Heart right ventricle (tissue), 16 donors: ENCODE results near the gene ZNF831. TPM values are rescaled to one million over a fixed set of nuclear protein-coding genes. Genes with fewer than 3 reads are reported as not detected.

Experiments
- ATAC-seq, 8 donors: fragments of 200-7000 bp; cut with Tn5 transposase; one replicate each; pipeline ENCODE4 v1.9.1; 2020; ENCODE audit warnings: mild to moderate bottlenecking in 8 of 8, moderate library complexity in 8 of 8, moderate number of reproducible peaks in 1 of 8
- DNase-seq, 2 donors: peaks; one replicate each; pipeline ENCODE4 v3.0.0-alpha.2; 2020
- H3K27ac ChIP-seq, 10 donors: fragments of 200-600 bp; sonication (generic) in 2 of 10; one replicate each; pipeline versions ENCODE4 v1.5.0 to v1.8.0; 2020 to 2022; ENCODE audit warnings: mild to moderate bottlenecking in 3 of 10
- H3K27me3 ChIP-seq, 7 donors: fragments of 200-600 bp; one replicate each; pipeline ENCODE4 v1.8.0; 2021 to 2022; ENCODE audit warnings: mild to moderate bottlenecking in 2 of 7
- H3K36me3 ChIP-seq, 9 donors: fragments of 200-600 bp; sonication (generic) in 1 of 9; one replicate each; pipeline versions ENCODE4 v1.5.0 to v1.8.0; 2020 to 2022; ENCODE audit warnings: mild to moderate bottlenecking in 2 of 9
- H3K4me1 ChIP-seq, 9 donors: fragments of 200-600 bp; sonication (generic) in 1 of 9; one replicate each; pipeline versions ENCODE4 v1.5.0 to v1.8.0; 2020 to 2022; ENCODE audit warnings: mild to moderate bottlenecking in 4 of 9
- H3K4me3 ChIP-seq, 10 donors: fragments of 200-600 bp; sonication (generic) in 2 of 10; one replicate each; pipeline versions ENCODE4 v1.5.0 to v1.8.0; 2020 to 2022; ENCODE audit warnings: mild to moderate bottlenecking in 7 of 10, moderate library complexity in 2 of 10
- H3K9me3 ChIP-seq, 11 donors: fragments of 200-600 bp in 10 of 11; sonication (generic) in 2 of 11; one replicate each; pipeline versions ENCODE4 v1.5.0 to v1.8.0; 2013 to 2022; ENCODE audit warnings: mild to moderate bottlenecking in 2 of 11, control low read depth in 1 of 11, moderate library complexity in 1 of 11
- WGBS, 2 donors: extraction: QIAGEN DNeasy Blood & Tissue Kit; methylation state at CpG; one replicate each; pipeline ENCODE4 v1.1.7; 2013; ENCODE audit warnings: inconsistent platforms in 1 of 2; 5-methylcytosine and 5-hydroxymethylcytosine counted together
- intact Hi-C, 10 donors: fragments of 100-400 bp; cut with DNase I; formaldehyde crosslinking; loops; one replicate each; pipeline versions ENCODE4 v1.11.1 to v1.14.2; 2022
- polyA plus RNA-seq, 2 donors: library from polyadenylated mRNA; stranded (reverse); fragments of 200-250 nt; gene quantifications; one replicate each; pipeline ENCODE4 v1.2.3, GENCODE V29; 2013
- total RNA-seq, 10 donors: library from RNA; stranded (reverse); fragmentation: NEBNext Ultra II Directional in 3 of 10; extraction: Animal tissue kit (Norgen Biotek cat#: 25700) in 3 of 10; gene quantifications; one replicate each; pipeline versions ENCODE4 v1.2.1 to v1.2.4, GENCODE V29; 2021 to 2023
- TF ChIP-seq, protein P1 (sequence below), 9 donors: fragments of 200-600 bp; sonication (generic) in 2 of 9; IDR thresholded peaks; one replicate each; pipeline versions ENCODE4 v1.5.0 to v1.8.0; 2021 to 2022; ENCODE audit warnings: antibody characterized with exemption in 9 of 9, mild to moderate bottlenecking in 5 of 9, moderate library complexity in 1 of 9
- donor health status: Arrhythmogenic right ventricular cardiomyopathy.
- donor health status: ischemic (EF 13 %, LVEDD 7.1; RV severe dilation, severe dysfunction).
- donor health status: healthy with polysubstance abuse.
- donor health status: DM: no; HTN: yes; CAD: no.
- donor health status: DM: no; HTN: no; CAD: no.
- donor health status: ischemic (EF 25% LVEDD 6.9; RV normal size, moderate dysfunction).
- donor health status: ischemic (EF 25% LVEDD 5.7; RV mildly dilated, moderate dysfunction).
- donor health status: healthy.
- donor health status: DM: yes; HTN: yes; CAD: no.
- donor health status: Ischemic cardiomyopathy.
- donor health status: ischemic (EF 35%, LVEDD 5.7; RV mildly dilated, moderate dysfunction).
- donor health status: nonischemic (EF 11% LVEDD 7.7; RV severe dilation, severe dysfunction).
- donor health status: DM: yes; HTN: yes; CAD: no.
- donor health status: PGD.
- donor health status: ischemic (EF 29% LVEDD 5.4; RV normal size, mild dysfunction).
- donor health status: nonischemic (EF 23%, LVEDD 6.1; RV moderate dilation, normal function).

Gene ZNF831
- total and polyA plus RNA-seq, 12 donors: 0.01 to 0.72 (median 0.11) TPM; not detected in 1

DNA sequence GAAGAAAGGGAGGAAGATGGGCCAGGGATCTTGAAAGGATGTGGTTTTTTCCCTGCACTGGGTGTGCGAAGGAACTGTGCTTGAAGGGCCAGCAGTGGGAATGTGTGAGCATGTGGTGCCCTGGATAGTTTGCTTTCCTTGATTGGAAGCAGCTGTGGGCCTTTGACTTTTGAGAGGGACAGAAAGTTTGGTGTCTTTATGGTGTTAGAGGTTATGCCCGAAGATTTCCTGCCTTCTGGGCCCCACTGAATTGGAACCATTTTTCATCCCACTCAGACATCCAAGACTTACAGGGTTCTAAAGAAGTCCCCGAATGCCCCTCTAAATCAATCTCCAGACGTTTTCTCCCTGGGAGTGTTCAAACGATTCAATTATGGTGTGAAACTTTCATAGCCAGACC is 113.3 kb downstream of the ZNF831 start:
- Histone ChIP-seq H3K27ac (no peak overlapping the region), H3K9me3 (no peaks in the 10 kb centered on the region), H3K4me3 (no peak overlapping the region), H3K36me3 (no peaks in the 10 kb centered on the region), H3K27me3 (peaks cover 0 to 65% (median 38%) of the 10 kb centered on the region in 7 donors), H3K4me1 (no peaks in the 10 kb centered on the region)
- intact Hi-C loops: no loop called here
- TF ChIP-seq, protein P1, sequence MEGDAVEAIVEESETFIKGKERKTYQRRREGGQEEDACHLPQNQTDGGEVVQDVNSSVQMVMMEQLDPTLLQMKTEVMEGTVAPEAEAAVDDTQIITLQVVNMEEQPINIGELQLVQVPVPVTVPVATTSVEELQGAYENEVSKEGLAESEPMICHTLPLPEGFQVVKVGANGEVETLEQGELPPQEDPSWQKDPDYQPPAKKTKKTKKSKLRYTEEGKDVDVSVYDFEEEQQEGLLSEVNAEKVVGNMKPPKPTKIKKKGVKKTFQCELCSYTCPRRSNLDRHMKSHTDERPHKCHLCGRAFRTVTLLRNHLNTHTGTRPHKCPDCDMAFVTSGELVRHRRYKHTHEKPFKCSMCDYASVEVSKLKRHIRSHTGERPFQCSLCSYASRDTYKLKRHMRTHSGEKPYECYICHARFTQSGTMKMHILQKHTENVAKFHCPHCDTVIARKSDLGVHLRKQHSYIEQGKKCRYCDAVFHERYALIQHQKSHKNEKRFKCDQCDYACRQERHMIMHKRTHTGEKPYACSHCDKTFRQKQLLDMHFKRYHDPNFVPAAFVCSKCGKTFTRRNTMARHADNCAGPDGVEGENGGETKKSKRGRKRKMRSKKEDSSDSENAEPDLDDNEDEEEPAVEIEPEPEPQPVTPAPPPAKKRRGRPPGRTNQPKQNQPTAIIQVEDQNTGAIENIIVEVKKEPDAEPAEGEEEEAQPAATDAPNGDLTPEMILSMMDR (IDR thresholded peaks at IDR 0.05): no peak
- ATAC-seq (no peak), DNase-seq (no peak)
- WGBS, 2 donors: 61 to 63% methylated on average over 5 of the region's 5 CpGs

DNA sequence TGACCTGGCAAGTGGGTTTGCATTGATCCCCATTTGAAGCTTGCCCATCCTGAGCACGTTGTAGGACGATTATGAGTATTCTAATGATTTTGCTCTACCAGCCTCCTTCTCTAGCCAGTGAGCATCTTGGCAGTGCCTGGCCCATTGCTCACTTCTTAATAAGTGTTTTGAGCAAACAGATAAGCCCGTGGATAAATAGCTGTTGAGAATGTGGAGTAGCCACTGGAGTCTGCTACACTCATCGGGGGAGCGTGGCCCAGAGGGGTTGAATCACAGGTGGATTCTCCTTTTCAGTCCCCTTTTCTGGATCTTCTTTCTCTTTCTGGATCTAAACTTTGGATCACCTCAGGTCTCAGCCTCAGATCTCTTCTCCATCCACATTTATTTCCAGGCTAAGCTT is 120.8 kb downstream of the ZNF831 start:
- DNase-seq: no peak
- peaks cover 0 to 33% (median 4%) of the 10 kb centered on the region in 7 donors for H3K27me3 ChIP-seq

DNA sequence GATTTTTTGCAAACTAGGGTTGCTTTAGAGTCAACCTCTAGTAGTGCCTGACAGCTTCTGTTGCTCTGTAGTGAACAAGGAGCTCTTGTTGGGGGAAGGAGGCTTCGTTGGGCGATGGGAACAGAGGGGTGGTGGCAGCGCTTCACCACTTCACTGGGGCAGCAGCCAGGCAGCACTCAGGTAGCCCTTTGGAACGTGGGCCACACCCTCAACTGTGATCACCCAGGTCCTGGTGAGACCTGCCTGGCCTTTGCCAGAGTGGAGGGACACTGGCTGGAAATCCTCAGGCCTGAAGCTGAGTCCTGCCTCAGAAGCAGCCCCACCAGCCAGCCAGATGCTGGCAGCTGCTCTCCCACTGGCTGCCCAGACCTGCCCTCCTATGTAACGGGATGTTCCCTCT is 126.4 kb downstream of the ZNF831 start:
- Histone ChIP-seq H3K27me3 (peaks cover 0 to 41% (median 19%) of the 10 kb centered on the region in 7 donors), H3K9me3 (no peaks in the 10 kb centered on the region), H3K36me3 (no peaks in the 10 kb centered on the region), H3K4me1 (no peaks in the 10 kb centered on the region), H3K27ac (no peak overlapping the region), H3K4me3 (no peak overlapping the region)
- 67 to 74% methylated on average over 5 of the region's 5 CpGs for WGBS, 2 donors
- TF ChIP-seq, protein P1 (IDR thresholded peaks at IDR 0.05): no peak
- DNase-seq (no peak), ATAC-seq (no peak)
- intact Hi-C loops: no loop called here

More for the DNA sequence above, 120.8 kb downstream of the ZNF831 start:
- ATAC-seq: no peak
- Histone ChIP-seq H3K9me3 (no peaks in the 10 kb centered on the region), H3K27ac (no peak overlapping the region), H3K4me1 (no peaks in the 10 kb centered on the region), H3K4me3 (no peak overlapping the region), H3K36me3 (no peaks in the 10 kb centered on the region)
- intact Hi-C loops: no loop called here
- TF ChIP-seq, protein P1 (IDR thresholded peaks at IDR 0.05): no peak
- WGBS, 2 donors: 82 to 84% methylated on average over 5 of the region's 5 CpGs

DNA sequence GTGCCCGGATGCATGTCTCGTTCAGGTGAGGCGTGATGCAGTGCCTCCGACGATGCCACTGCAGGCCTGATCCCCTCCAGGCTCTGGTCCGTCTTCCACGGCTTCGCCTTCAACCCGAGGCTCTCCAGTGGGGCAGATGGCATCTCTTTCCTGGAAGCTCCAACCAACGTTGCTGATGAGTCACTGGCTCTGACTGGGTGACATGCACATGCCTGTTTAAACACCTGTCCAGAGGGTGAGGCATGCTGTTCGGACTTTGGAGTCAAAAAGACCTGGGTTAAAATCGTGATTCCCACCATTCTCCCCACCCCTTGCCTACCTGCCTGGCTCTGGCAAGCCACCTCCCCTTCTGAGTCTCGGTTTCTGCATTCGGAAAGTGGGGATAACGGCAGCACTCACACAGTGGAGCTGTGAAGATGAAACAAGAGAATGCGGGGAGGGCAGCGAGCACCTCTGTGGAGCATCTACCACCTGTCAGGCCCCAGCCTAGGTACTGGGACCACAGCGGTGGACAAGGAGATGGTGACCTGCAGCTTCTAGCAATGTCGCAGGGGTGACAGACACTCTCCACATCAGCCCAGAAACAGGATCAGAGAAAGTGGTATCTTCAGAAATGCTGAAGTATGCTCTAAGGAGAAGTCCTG is 128.2 kb downstream of the ZNF831 start:
- H3K4me3 ChIP-seq: no peak overlapping the region
- 84 to 89% methylated on average over 19 of the region's 19 CpGs for whole genome bisulfite sequencing, 2 donors
- no peaks in the 10 kb centered on the region for H3K36me3 ChIP-seq
- no peak overlapping the region for H3K27ac ChIP-seq
- intact Hi-C loops: no loop called here
- no peaks in the 10 kb centered on the region for H3K4me1 ChIP-seq
- DNase-seq: no peak
- TF ChIP-seq, protein P1 (IDR thresholded peaks at IDR 0.05): no peak
- no peak for ATAC-seq
- no peaks in the 10 kb centered on the region for H3K9me3 ChIP-seq
- H3K27me3 ChIP-seq: peaks cover 0 to 48% (median 25%) of the 10 kb centered on the region in 7 donors
